IMR-90 (cell line): ENCODE results near the gene KIRREL1. TPM values are rescaled to one million over a fixed set of nuclear protein-coding genes. Genes with fewer than 3 reads are reported as not detected.

Experiments
- ATAC-seq: fragments of 200-7000 bp; cut with Tn5 transposase; 2 replicates; pipeline ENCODE4 v1.9.1; 2020; ENCODE audit warnings: low read depth, mild to moderate bottlenecking, moderate library complexity
- BruUV-seq: library from RNA; stranded (reverse); fragments of 400-500 nt; replicated peaks from 2 replicates; lab custom pipeline; 2021; lab: Mats Ljungman, UMichigan
- CTCF ChIA-PET: fragments of 300-600 bp; formaldehyde crosslinking; extraction: SDS; loops from one replicate; lab custom pipeline; 2021; ENCODE audit warnings: antibody characterized with exemption; lab: Yijun Ruan, JAX
- POLR2A ChIA-PET: fragments of 300-600 bp; sonication (Branson Sonifier 250); formaldehyde crosslinking; loops from one replicate; lab custom pipeline; 2022; ENCODE audit warnings: antibody characterized with exemption; ENCODE audit not compliant: unreplicated experiment; lab: Charles Lee
- DNase-seq: peaks from one replicate; pipeline ENCODE4 v3.0.0; 2013
- H2AFZ ChIP-seq: replicated peaks from 2 replicates; pipeline ENCODE3; 2013; ENCODE audit warnings: low read length, mild to moderate bottlenecking; ENCODE audit not compliant: poor library complexity
- H2AK5ac ChIP-seq: 2 replicates; pipeline ENCODE4 v1.6.1; 2013; ENCODE audit warnings: low read depth, low read length, inconsistent platforms
- H2AK9ac ChIP-seq: replicated peaks from 2 replicates; pipeline ENCODE3; 2013; ENCODE audit warnings: mild to moderate bottlenecking, low read depth, low read length, moderate library complexity; ENCODE audit not compliant: poor library complexity
- H2BK120ac ChIP-seq: 2 replicates; pipeline ENCODE4 v1.6.1; 2013; ENCODE audit warnings: low read depth, low read length, inconsistent platforms
- H2BK15ac ChIP-seq: 3 replicates; pipeline ENCODE4 v1.6.1; 2013; ENCODE audit warnings: low read depth, low read length, inconsistent platforms
- H2BK20ac ChIP-seq: 2 replicates; pipeline ENCODE4 v1.6.1; 2013; ENCODE audit warnings: low read depth, mild to moderate bottlenecking, inconsistent platforms, low read length, moderate library complexity
- H2BK5ac ChIP-seq: 2 replicates; pipeline ENCODE4 v1.6.1; 2013; ENCODE audit warnings: mild to moderate bottlenecking, low read depth, low read length, inconsistent platforms; ENCODE audit not compliant: poor library complexity, severe bottlenecking
- H3K14ac ChIP-seq: replicated peaks from 2 replicates; pipeline ENCODE4 v1.6.1; 2013; ENCODE audit warnings: low read depth, low read length, inconsistent platforms
- H3K18ac ChIP-seq: 2 replicates; pipeline ENCODE4 v1.6.1; 2013; ENCODE audit warnings: low read depth, low read length, control low read depth
- H3K23ac ChIP-seq: 2 replicates; pipeline ENCODE4 v1.6.1; 2013; ENCODE audit warnings: low read depth, low read length, inconsistent platforms
- H3K27ac ChIP-seq: 2 replicates; pipeline ENCODE4 v1.5.1; 2013; ENCODE audit warnings: mild to moderate bottlenecking, control low read depth, low read length; ENCODE audit not compliant: insufficient read depth
- H3K27me3 ChIP-seq: 2 replicates; pipeline ENCODE4 v1.6.1; 2013; ENCODE audit warnings: low read length; ENCODE audit not compliant: control insufficient read depth, insufficient read depth
- H3K36me3 ChIP-seq: 2 replicates; pipeline ENCODE4 v1.6.1; 2013; ENCODE audit warnings: low read length, mixed read lengths; ENCODE audit not compliant: control insufficient read depth, insufficient read depth
- H3K4ac ChIP-seq: 2 replicates; pipeline ENCODE4 v1.6.1; 2013; ENCODE audit warnings: low read depth, low read length, inconsistent platforms
- H3K4me1 ChIP-seq: 2 replicates; pipeline ENCODE4 v1.6.1; 2013; ENCODE audit warnings: low read length, mixed read lengths; ENCODE audit not compliant: control insufficient read depth, insufficient read depth
- H3K4me2 ChIP-seq: 2 replicates; pipeline ENCODE4 v1.6.1; 2013; ENCODE audit warnings: low read depth, mild to moderate bottlenecking, control low read depth, low read length, moderate library complexity
- H3K4me3 ChIP-seq: 2 replicates; pipeline ENCODE4 v1.5.1; 2013; ENCODE audit warnings: low read depth, mild to moderate bottlenecking, control low read depth, low read length, moderate library complexity; ENCODE audit not compliant: insufficient read depth
- H3K56ac ChIP-seq: 2 replicates; pipeline ENCODE4 v1.6.1; 2013; ENCODE audit warnings: low read length, inconsistent platforms; ENCODE audit not compliant: insufficient read depth; ENCODE audit errors: extremely low read depth
- H3K79me1 ChIP-seq, 2 experiments: 2 replicates each; pipeline ENCODE4 v1.6.1; 2013; ENCODE audit warnings: low read length in 2 of 2, inconsistent platforms in 1 of 2, low read depth in 1 of 2
- H3K9ac ChIP-seq: 2 replicates; pipeline ENCODE4 v1.6.1; 2013; ENCODE audit warnings: low read depth, low read length, control low read depth
- H3K9me1 ChIP-seq: 2 replicates; pipeline ENCODE4 v1.6.1; 2013; ENCODE audit warnings: low read length, inconsistent platforms; ENCODE audit not compliant: insufficient read depth
- H3K9me3 ChIP-seq: 2 replicates; pipeline ENCODE4 v1.6.1; 2013; ENCODE audit warnings: low read length; ENCODE audit not compliant: control insufficient read depth, insufficient read depth
- H4K20me1 ChIP-seq: 2 replicates; pipeline ENCODE4 v1.6.1; 2013; ENCODE audit warnings: low read length, inconsistent platforms; ENCODE audit not compliant: insufficient read depth
- H4K5ac ChIP-seq: 2 replicates; pipeline ENCODE4 v1.6.1; 2013; ENCODE audit warnings: mild to moderate bottlenecking, low read depth, low read length, control low read depth
- H4K8ac ChIP-seq, 2 experiments: 2 replicates each; pipeline ENCODE4 v1.6.1; 2013; ENCODE audit warnings: low read depth in 2 of 2, low read length in 2 of 2, control low read depth in 1 of 2, inconsistent platforms in 1 of 2
- H4K91ac ChIP-seq: 2 replicates; pipeline ENCODE4 v1.6.1; 2013; ENCODE audit warnings: low read depth, low read length, inconsistent platforms; ENCODE audit not compliant: insufficient read depth
- BHLHE40 ChIP-seq: fragments of 150-350 bp; IDR thresholded peaks from 2 replicates; pipeline ENCODE4 v1.6.1; 2016; ENCODE audit warnings: mild to moderate bottlenecking, low read depth, low read length
- RCOR1 ChIP-seq: IDR thresholded peaks from 2 replicates; pipeline ENCODE4 v1.6.1; 2012; ENCODE audit warnings: mild to moderate bottlenecking, low read length, improper control_type of control experiment; ENCODE audit not compliant: insufficient replicate concordance
- WGBS, 2 experiments: methylation state at CpG; one replicate each; pipeline versions ENCODE4 v1.1.5 to v1.1.7; 2013; ENCODE audit warnings: missing lambda C conversion rate in 2 of 2; ENCODE audit not compliant: insufficient read length in 1 of 2; ENCODE audit errors: extremely low coverage in 2 of 2; 5-methylcytosine and 5-hydroxymethylcytosine counted together
- dilution Hi-C: fragments of 300-500 bp; cut with HindIII; formaldehyde crosslinking; loops from one replicate; pipeline ENCODE4 v1.14.3; 2018; ENCODE audit warnings: low sequenced_read_pairs; ENCODE audit not compliant: unreplicated experiment
- in situ Hi-C: fragments of 300-500 bp; cut with MboI; formaldehyde crosslinking; loops from 3 replicates; pipeline ENCODE4 v1.14.3; 2019; ENCODE audit warnings: low sequenced_read_pairs, inconsistent platforms, mixed read lengths
- intact Hi-C: fragments of 100-400 bp; cut with micrococcal nuclease; formaldehyde crosslinking; loops from 2 replicates; pipeline ENCODE4 v1.10.0; 2022
- polyA plus RNA-seq, 3 experiments: library from polyadenylated mRNA; depleted of rRNA; stranded (reverse); fragments of >200 nt; gene quantifications; 2 replicates each; pipeline ENCODE4 v1.2.3, GENCODE V29; 2012; ENCODE audit warnings: low replicate concordance in 1 of 3
- total RNA-seq: library from RNA; depleted of rRNA; stranded (reverse); fragments of >200 nt; gene quantifications from 2 replicates; pipeline ENCODE4 v1.2.3, GENCODE V29; 2012
- TF ChIP-seq, protein P1 (sequence below): fragments of 150-350 bp; IDR thresholded peaks from 2 replicates; pipeline ENCODE4 v1.6.1; 2016; ENCODE audit warnings: low read depth, mild to moderate bottlenecking, low read length, moderate library complexity, borderline replicate concordance

Gene KIRREL1
- total and polyA plus RNA-seq, 2 of the 4 experiments (the other 2 are of a cell fraction) = 58.1 to 64.7 TPM

DNA sequence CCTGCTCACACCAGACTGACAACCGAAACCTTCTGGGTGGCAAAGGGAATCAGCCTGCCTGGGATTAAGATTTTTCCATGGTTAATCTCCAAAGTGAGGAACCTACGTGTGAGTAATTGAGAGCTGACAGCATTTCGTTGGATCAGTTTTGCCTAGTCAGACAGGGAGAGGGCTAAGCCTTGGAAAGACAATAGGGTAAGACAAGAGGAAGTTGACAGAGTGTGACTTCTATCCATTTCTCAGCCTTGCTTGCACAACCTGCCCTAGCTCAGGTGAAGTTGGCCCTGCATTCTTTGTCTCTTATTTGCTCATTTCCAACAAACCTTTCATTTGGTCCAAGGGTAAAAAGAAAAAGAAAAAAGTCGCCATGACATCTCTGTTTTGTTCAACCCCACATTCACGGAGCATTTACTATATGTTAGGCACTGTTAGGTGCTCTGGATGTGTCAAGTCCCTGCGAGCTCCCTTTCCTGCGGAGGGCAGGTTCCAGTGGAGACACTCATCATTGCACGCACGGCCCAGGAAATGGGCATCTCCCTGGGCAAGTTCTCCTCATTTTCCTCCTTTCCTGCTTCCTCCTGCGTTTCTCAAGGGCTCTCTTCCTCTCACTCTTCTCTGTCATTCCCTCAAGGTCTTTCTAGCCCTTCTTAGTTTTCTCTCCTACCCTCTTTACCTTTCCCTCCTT lies 23.3 kb downstream of the KIRREL1 start:
- peak overlapping the region; percentile 46 for H2AK5ac ChIP-seq
- no peaks in the 10 kb centered on the region; the same call in 1 of the 2 replicates for H4K20me1 ChIP-seq
- ATAC-seq (no peak), DNase-seq (no peak)
- H2BK15ac ChIP-seq = peak overlapping the region; percentile 35; the same call in 2 of the 3 replicates
- H3K4me2 ChIP-seq = no peak overlapping the region
- H3K56ac ChIP-seq = peak overlapping the region; percentile 37; the same call in 1 of the 2 replicates
- peak overlapping the region; percentile 35 for H2BK20ac ChIP-seq
- intact Hi-C loops (no loop called here), dilution Hi-C loops (no loop called here), in situ Hi-C loops (no loop called here)
- peak overlapping the region; percentile 38 for H3K18ac ChIP-seq
- no peak overlapping the region for H2AFZ ChIP-seq
- no peaks in the 10 kb centered on the region for H3K27me3 ChIP-seq
- peak overlapping the region; percentile 98 for H2BK5ac ChIP-seq
- H3K4me1 ChIP-seq = peaks cover 63% of the 10 kb centered on the region
- peak overlapping the region; percentile 48 for H4K5ac ChIP-seq
- peaks cover 36 to 82% of the 10 kb centered on the region in 2 experiments for H3K79me1 ChIP-seq
- ChIA-PET CTCF (no interaction called here), POLR2A (no interaction called here)
- no TSS peak for BruUV-seq
- no peaks in the 10 kb centered on the region for H3K9me3 ChIP-seq
- peak overlapping the region; percentile 10 for H3K4ac ChIP-seq
- 80% methylated on average over 3 of the region's 10 CpGs; no CpG with 5 or more reads in 1 of the 2 experiments for WGBS, 2 experiments
- H4K8ac ChIP-seq = peak overlapping the region; percentile 33 to 68; a peak in 3 of 4 replicates
- H3K9me1 ChIP-seq = peaks cover 33% of the 10 kb centered on the region
- H3K27ac ChIP-seq = peak overlapping the region; percentile 23
- no peak overlapping the region for H3K4me3 ChIP-seq
- peak overlapping the region; percentile 64 for H2BK120ac ChIP-seq
- H3K23ac ChIP-seq = peak overlapping the region; percentile 31
- H3K36me3 ChIP-seq = peaks cover 8% of the 10 kb centered on the region
- H3K9ac ChIP-seq = no peak overlapping the region; the same call in 1 of the 2 replicates
- no peak overlapping the region for H2AK9ac ChIP-seq
- H4K91ac ChIP-seq = peak overlapping the region; percentile 57
- peak overlapping the region; percentile 11 for H3K14ac ChIP-seq
- TF ChIP-seq BHLHE40 (no peak), RCOR1 (no peak)
- TF ChIP-seq, protein P1, sequence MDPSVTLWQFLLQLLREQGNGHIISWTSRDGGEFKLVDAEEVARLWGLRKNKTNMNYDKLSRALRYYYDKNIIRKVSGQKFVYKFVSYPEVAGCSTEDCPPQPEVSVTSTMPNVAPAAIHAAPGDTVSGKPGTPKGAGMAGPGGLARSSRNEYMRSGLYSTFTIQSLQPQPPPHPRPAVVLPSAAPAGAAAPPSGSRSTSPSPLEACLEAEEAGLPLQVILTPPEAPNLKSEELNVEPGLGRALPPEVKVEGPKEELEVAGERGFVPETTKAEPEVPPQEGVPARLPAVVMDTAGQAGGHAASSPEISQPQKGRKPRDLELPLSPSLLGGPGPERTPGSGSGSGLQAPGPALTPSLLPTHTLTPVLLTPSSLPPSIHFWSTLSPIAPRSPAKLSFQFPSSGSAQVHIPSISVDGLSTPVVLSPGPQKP = no peak
